OCI-LY1 (cell line): ENCODE data around the gene ACKR3.

ENCODE experiments used
- H2AFZ ChIP-seq: fragments of 200-600 bp; sonication (generic), shearing (Covaris generic); 2 replicates; pipeline ENCODE4 v1.6.0; 2014; ENCODE audit warnings: antibody characterized with exemption, mild to moderate bottlenecking, low read length
- H3F3A ChIP-seq: fragments of 200-600 bp; sonication (generic), shearing (Covaris generic); 2 replicates; pipeline ENCODE4 v1.6.0; 2014; ENCODE audit warnings: mild to moderate bottlenecking, antibody characterized with exemption, low read length, moderate library complexity; ENCODE audit not compliant: insufficient read depth
- H3K27ac ChIP-seq: fragments of 200-600 bp; sonication (generic); 2 replicates; pipeline ENCODE4 v1.5.1; 2014; ENCODE audit warnings: low read length, mixed run types, mild to moderate bottlenecking, low read depth; ENCODE audit not compliant: poor library complexity, severe bottlenecking
- H3K27me3 ChIP-seq: fragments of 200-600 bp; sonication (generic); 2 replicates; pipeline ENCODE4 v1.6.0; 2014; ENCODE audit warnings: antibody characterized with exemption, mild to moderate bottlenecking, low read length, moderate library complexity; ENCODE audit not compliant: insufficient read depth
- H3K36me3 ChIP-seq: fragments of 200-600 bp; sonication (generic); 2 replicates; pipeline ENCODE4 v1.6.1; 2014; ENCODE audit warnings: mild to moderate bottlenecking, antibody characterized with exemption, low read length, moderate library complexity, mixed read lengths; ENCODE audit not compliant: insufficient read depth
- H3K4me1 ChIP-seq: fragments of 200-600 bp; sonication (generic); 2 replicates; pipeline ENCODE4 v1.5.1; 2014; ENCODE audit warnings: mild to moderate bottlenecking, low read length, moderate library complexity; ENCODE audit not compliant: insufficient read depth, severe bottlenecking
- H3K4me2 ChIP-seq: fragments of 200-600 bp; sonication (generic), shearing (Covaris generic); 2 replicates; pipeline ENCODE4 v1.6.1; 2014; ENCODE audit warnings: low read length
- H3K4me3 ChIP-seq: fragments of 200-600 bp; sonication (generic); 2 replicates; pipeline ENCODE4 v1.5.1; 2014; ENCODE audit warnings: low read length, low read depth, mild to moderate bottlenecking, mixed read lengths; ENCODE audit not compliant: poor library complexity, severe bottlenecking
- H3K79me2 ChIP-seq: fragments of 200-600 bp; shearing (Covaris generic); 2 replicates; pipeline ENCODE4 v1.6.1; 2016; ENCODE audit warnings: mixed run types, low read length, mixed read lengths; ENCODE audit not compliant: insufficient read depth
- H3K9ac ChIP-seq: fragments of 200-600 bp; sonication (generic), shearing (Covaris generic); 2 replicates; pipeline ENCODE4 v1.6.1; 2014; ENCODE audit warnings: mild to moderate bottlenecking, low read length, mixed read lengths
- H3K9me2 ChIP-seq: fragments of 200-600 bp; sonication (generic), shearing (Covaris generic); 2 replicates; pipeline ENCODE4 v1.6.1; 2014; ENCODE audit warnings: low read depth, mild to moderate bottlenecking, low read length, mixed read lengths
- H3K9me3 ChIP-seq: fragments of 200-600 bp; shearing (Covaris generic); 2 replicates; pipeline ENCODE4 v1.6.1; 2014; ENCODE audit warnings: low read length, mixed read lengths
- H4K20me1 ChIP-seq: fragments of 200-600 bp; sonication (generic), shearing (Covaris generic); 2 replicates; pipeline ENCODE4 v1.6.0; 2016; ENCODE audit warnings: mild to moderate bottlenecking, low read length; ENCODE audit not compliant: insufficient read depth
- EZH2 ChIP-seq: fragments of 200-600 bp; sonication (generic), shearing (Covaris generic); IDR thresholded peaks from 2 replicates; pipeline ENCODE4 v1.8.0; 2017; ENCODE audit warnings: borderline replicate concordance, mixed run types, mild to moderate bottlenecking, antibody characterized with exemption, low read length, moderate library complexity, mixed read lengths
- TF ChIP-seq, protein P1 (sequence below): fragments of 200-600 bp; sonication (generic), shearing (Covaris generic); IDR thresholded peaks from 2 replicates; pipeline ENCODE4 v1.5.1; 2017; ENCODE audit warnings: mild to moderate bottlenecking, antibody characterized with exemption, low read length, moderate library complexity, mixed read lengths

The ACKR3 gene

GRCh38 chr2:236603361-236604015 is 33.9 kb downstream of the ACKR3 start:
- Histone ChIP-seq H3K9me3 (no peaks in the 10 kb centered on the region), H3K79me2 (no peaks in the 10 kb centered on the region), H2AFZ (no peak overlapping the region), H3K4me3 (no peak overlapping the region), H3K9me2 (no peaks in the 10 kb centered on the region), H3K4me2 (no peak overlapping the region), H3K36me3 (no peaks in the 10 kb centered on the region), H3K4me1 (no peaks in the 10 kb centered on the region), H4K20me1 (no peaks in the 10 kb centered on the region), H3K9ac (no peak overlapping the region), H3K27ac (no peak overlapping the region), H3F3A (no peaks in the 10 kb centered on the region), H3K27me3 (no peaks in the 10 kb centered on the region)
- no peak for TF ChIP-seq EZH2
- TF ChIP-seq, protein P1, sequence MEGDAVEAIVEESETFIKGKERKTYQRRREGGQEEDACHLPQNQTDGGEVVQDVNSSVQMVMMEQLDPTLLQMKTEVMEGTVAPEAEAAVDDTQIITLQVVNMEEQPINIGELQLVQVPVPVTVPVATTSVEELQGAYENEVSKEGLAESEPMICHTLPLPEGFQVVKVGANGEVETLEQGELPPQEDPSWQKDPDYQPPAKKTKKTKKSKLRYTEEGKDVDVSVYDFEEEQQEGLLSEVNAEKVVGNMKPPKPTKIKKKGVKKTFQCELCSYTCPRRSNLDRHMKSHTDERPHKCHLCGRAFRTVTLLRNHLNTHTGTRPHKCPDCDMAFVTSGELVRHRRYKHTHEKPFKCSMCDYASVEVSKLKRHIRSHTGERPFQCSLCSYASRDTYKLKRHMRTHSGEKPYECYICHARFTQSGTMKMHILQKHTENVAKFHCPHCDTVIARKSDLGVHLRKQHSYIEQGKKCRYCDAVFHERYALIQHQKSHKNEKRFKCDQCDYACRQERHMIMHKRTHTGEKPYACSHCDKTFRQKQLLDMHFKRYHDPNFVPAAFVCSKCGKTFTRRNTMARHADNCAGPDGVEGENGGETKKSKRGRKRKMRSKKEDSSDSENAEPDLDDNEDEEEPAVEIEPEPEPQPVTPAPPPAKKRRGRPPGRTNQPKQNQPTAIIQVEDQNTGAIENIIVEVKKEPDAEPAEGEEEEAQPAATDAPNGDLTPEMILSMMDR, result no peak

- H4K20me1 ChIP-seq, result no peaks in the 10 kb centered on the region
- no peaks in the 10 kb centered on the region for H3K79me2 ChIP-seq
- no peaks in the 10 kb centered on the region for H3K4me1 ChIP-seq
- no peak overlapping the region for H3K4me2 ChIP-seq
- H3K9me2 ChIP-seq, result no peaks in the 10 kb centered on the region
- H3K27me3 ChIP-seq, result no peaks in the 10 kb centered on the region
- H3K9me3 ChIP-seq, result no peaks in the 10 kb centered on the region
- no peaks in the 10 kb centered on the region for H3F3A ChIP-seq
- no peak overlapping the region for H2AFZ ChIP-seq
- no peak for TF ChIP-seq EZH2
- TF ChIP-seq, protein P1, result no peak
- no peak overlapping the region for H3K4me3 ChIP-seq
- H3K9ac ChIP-seq, result no peak overlapping the region
- H3K27ac ChIP-seq, result no peak overlapping the region
- H3K36me3 ChIP-seq, result no peaks in the 10 kb centered on the region
Observed at GRCh38 chr2:236604575-236605344, 35.1 kb downstream of the ACKR3 start.

DNA sequence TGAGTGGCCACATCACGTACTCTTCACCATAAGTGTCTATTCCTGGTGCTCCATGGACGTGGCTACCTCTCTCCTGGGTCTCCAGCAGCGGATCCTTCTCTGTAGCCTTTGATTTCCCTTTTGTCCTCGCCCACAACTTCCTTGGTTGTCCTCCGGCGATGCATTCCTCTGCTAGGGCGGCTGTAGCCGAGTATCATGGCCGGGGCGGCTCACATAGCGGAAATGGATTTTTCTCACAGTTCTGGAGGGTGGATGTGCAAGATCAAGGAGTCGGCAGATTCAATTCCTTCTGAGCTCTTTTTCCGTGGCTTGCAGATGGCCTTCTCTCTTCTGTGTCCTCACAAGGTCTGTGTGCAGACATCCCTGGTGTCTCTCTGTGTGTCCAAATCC is 35.7 kb downstream of the ACKR3 start:
- TF ChIP-seq EZH2, result no peak
- TF ChIP-seq, protein P1, result no peak

More for the DNA sequence above, 35.7 kb downstream of the ACKR3 start:
- Histone ChIP-seq H4K20me1 (no peaks in the 10 kb centered on the region), H3K4me1 (no peaks in the 10 kb centered on the region), H3K36me3 (no peaks in the 10 kb centered on the region), H3F3A (no peaks in the 10 kb centered on the region), H3K4me2 (no peak overlapping the region), H3K27ac (no peak overlapping the region), H3K9me2 (no peaks in the 10 kb centered on the region), H3K9me3 (no peaks in the 10 kb centered on the region), H3K27me3 (no peaks in the 10 kb centered on the region), H3K79me2 (no peaks in the 10 kb centered on the region), H3K9ac (no peak overlapping the region), H3K4me3 (no peak overlapping the region), H2AFZ (no peak overlapping the region)
